GM19395 (cell line): ENCODE measurements around the gene RNF214.
"Not testable (repeated sequence)": the region's sequence is repeated elsewhere in the genome, so short reads cannot be mapped to it uniquely, and the experiment has no call there.

Experiments
- ATAC-seq: cut with Tn5 transposase; IDR thresholded peaks from one replicate; pipeline ENCODE4 v1.9.1; 2021; ENCODE audit warnings: mild to moderate bottlenecking, moderate library complexity; ENCODE audit not compliant: unreplicated experiment

Gene RNF214

DNA sequence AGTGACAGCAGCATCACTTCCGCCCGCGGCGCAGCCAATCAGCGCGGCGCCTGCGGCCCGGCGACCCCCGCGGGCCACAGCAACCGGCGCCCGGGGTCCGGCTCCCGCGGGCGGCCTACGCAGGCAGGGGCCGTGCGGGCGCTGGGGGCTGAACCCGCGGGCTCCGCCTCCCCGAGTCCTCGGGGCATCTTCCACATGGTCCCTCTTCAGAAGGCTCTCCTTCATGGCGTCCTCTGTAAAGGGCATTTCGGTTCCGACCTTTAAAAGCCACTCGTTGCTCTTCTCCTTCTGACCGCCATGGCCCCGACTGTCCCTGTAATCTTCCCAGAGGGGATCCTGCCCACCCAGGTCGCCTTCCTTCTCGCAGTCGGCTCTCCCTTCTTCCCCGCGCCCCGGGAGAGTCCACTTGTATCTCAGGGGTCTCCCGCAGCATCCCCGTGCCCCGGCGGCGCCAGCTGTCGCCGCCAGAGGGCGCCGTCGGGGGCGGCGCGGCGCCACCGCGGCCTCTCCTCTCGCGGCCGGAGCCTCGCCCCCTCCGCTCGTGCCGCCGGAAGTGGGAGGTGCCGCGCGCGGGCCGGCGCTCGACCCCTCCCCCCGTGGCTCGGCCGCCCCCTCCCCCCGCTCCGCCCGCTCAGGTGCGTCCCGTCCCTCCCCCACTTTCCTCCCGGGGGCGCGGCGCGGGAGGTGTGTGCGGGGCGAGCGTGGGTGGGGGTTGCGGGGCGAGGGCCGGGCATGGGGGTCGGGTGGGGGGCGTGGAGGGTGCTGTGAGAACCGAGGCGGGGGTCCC lies at the start of gene RNF214:
Gene RNF214, plus strand, starts transcription at position 580 of the 787 bp plus-strand sequence. CDS start 1,602 bp downstream, outside the sequence.
- peak; percentile 71 for ATAC-seq

DNA sequence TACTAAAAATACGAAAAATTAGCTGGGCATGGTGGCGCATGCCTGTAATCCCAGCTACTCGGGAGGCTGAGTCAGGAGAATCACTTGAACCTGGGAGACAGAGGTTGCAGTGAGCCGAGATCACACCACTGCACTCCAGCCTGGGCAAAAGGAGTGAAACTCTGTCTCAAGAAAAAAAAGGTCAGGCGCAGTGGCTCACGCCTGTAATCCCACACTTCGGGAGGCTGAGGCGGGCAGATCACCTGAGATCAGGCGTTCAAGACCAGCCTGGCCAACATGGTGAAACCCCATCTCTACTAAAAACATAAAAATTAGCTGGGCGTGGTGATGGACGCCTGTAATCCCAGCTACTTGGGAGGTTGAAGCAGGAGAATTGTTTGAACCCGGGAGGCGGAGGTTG lies 49.3 kb upstream of the RNF214 start:
- ATAC-seq = not testable (repeated sequence)

DNA sequence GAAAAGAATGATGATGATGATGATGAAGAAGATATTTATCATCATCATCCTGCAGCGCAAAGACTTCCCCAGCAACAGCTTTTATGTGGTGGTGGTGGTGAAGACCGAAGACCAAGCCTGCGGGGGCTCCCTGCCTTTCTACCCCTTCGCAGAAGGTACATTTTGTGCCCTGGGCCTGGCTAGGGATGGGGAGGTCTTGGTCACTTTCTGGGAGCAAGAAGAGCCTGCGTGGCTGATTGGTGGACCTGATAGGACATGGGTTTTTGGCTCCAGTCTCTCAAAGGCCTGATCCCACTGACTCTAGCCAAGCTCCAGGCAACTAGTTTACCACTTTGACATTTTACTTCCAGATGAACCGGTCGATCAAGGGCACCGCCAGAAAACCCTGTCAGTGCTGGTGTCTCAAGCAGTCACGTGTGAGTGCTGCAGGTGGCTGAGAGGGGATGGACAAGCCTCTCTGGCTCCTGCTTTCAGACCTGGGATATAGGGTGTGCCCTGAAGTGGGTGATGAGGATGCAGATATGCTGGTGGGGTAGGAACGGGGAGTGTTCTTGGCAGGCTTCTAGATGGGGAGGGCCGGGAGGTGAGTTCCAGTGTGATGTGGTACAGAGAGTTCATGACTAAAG lies 48.6 kb upstream of the RNF214 start:
- ATAC-seq = no peak

DNA sequence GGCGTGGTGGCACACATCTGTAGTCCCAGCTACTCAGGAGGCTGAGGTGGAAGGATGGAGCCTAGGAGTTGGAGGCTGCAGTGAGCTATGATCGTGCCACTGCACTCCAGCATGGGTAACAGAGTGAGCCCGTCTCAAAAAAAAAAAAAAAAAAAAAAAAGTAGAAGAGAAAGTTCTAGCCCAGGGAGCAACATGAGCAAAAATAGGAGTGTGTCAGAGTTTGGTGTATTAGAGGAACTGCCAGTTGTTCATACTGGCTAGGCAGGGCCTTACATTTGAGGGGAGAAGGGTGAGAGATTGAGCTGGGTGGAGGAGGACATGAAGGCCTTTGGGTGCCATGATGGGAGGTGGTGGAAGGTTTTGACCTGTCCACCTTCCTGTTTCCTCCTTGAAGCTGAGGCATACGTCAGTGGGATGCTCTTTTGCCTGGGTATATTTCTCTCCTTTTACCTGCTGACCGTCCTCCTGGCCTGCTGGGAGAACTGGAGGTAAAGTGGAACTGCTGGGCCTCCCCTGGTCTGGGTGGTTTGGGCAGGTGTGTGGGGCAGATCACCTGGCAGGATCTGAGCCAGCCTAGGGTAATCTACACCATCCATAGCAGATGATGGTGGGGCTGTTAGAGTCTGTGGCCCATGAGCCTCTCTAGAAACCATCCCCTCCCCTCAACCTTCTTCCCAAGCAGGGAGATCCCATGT lies 46.6 kb upstream of the RNF214 start:
- no peak for ATAC-seq

GRCh38 chr11:117186431-117186761 lies 46.1 kb upstream of the RNF214 start:
- no peak for ATAC-seq

- ATAC-seq = no peak
Observed at GRCh38 chr11:117187007-117187406, 45.5 kb upstream of the RNF214 start.

DNA sequence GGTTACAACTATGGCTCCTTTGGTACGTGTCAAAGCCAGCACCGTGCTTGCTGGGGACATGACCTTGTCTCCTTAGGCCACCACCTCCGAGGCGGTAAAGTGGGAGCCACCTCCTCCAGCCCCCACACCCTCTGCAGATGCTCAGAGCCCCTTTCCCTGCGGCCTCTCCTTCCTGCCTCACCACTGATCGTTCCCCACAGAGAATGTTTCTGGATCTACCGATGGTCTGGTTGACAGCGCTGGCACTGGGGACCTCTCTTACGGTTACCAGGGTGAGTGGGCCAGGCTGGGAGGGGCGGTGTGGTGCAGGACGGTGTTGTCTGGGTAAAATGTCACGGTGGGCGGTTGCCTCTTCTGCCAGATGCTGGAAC lies 45.1 kb upstream of the RNF214 start:
- ATAC-seq = no peak

DNA sequence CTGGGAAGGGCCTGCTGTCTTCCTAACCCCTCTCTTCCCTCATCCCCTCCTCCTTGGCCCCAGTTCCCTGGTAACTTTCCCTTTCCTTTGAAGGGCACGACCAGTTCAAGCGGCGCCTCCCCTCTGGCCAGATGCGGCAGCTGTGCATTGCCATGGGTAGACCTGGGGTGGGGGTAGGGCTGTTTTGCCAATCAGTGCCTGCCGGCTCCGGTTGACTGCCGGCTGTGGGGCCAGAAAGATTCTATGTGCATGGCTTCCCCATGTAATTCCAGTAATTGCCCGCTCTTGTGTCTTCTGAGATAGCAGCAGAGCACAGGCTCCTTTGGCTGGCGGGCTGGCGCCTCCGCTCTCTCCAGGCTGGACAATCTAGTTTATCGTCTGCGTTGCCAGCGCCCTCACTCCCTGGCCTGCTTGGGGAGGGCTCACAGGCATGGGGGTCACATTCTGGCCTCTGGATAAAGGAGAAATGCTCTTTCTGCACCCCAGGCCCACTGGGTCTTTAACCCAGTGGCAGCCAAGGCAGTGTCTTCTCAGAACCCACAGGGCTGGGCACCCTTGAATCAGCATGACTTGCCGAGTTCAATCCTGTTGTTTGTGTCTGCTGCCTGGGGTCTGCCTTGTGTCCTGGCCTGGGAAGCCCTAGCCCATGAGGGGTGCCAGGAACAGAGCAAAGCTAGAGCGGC lies 44.5 kb upstream of the RNF214 start:
- no peak for ATAC-seq

DNA sequence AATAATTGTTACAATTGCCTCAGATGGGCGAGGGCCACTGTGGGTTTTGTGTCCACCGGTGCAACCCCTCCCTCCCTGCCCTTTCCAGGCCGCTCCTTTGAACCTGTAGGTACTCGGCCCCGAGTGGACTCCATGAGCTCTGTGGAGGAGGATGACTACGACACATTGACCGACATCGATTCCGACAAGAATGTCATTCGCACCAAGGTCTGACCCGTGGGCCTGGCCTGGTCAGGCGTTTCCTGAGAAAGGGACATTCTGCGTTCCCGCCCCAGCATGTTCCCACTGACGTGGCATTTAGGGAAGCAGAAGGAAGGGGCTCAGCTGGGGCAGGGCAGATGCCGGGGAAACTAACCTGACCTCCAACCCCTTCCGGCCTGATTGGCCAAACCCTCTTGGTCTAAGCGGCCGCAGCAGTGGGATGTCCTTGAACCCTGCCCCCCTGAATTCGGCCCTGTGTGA lies 43.8 kb upstream of the RNF214 start:
- ATAC-seq = no peak

GRCh38 chr11:117189191-117189940 lies 43.1 kb upstream of the RNF214 start:
- ATAC-seq = peak; percentile 78

GRCh38 chr11:117189941-117190544 lies 42.4 kb upstream of the RNF214 start:
- peak; percentile 29 for ATAC-seq

DNA sequence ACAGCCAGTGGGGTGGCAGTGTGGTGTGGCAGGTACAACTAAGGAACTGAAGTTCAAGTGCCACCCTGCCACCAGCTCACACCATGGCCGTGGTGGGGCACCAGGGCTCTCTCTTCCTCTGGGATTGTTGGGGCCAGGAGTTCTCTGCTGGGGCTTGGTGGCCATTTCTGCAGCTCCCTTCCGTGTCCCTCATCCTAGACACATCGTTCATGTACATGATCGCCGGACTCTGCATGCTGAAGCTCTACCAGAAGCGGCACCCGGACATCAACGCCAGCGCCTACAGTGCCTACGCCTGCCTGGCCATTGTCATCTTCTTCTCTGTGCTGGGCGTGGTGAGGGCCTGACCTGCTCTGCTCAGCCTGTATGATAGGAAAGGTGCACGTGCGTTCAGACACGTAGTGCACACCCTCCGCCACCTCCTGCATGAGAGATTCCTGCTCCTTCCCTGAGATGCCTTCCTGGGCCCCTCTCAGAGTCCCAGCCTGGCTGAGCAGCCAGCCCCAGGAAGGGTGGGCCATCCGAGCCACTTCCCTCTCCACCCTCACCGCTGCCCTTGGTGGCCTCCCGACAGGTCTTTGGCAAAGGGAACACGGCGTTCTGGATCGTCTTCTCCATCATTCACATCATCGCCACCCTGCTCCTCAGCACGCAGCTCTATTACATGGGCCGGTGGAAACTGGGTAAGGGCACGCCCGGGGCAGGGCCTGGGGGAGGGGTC lies 40.6 kb upstream of the RNF214 start:
- ATAC-seq = no peak

DNA sequence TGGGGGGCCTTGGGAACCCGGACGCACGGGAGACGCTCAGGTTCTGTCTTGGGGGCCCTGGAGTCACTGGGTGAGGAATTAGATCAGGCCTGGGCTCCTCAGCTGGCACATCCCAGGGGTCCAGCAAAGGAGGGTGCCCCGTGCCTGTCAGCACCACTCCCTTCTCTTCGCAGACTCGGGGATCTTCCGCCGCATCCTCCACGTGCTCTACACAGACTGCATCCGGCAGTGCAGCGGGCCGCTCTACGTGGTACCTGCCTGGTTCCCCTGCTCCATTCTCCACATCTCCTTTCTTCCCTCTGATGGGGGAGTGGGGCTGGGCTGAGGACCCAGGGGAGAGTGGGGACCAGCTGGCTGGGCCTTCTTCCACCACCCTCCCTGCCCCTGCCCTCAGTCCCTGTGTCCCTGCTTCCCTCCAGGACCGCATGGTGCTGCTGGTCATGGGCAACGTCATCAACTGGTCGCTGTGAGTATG lies 40.0 kb upstream of the RNF214 start:
- ATAC-seq = no peak

DNA sequence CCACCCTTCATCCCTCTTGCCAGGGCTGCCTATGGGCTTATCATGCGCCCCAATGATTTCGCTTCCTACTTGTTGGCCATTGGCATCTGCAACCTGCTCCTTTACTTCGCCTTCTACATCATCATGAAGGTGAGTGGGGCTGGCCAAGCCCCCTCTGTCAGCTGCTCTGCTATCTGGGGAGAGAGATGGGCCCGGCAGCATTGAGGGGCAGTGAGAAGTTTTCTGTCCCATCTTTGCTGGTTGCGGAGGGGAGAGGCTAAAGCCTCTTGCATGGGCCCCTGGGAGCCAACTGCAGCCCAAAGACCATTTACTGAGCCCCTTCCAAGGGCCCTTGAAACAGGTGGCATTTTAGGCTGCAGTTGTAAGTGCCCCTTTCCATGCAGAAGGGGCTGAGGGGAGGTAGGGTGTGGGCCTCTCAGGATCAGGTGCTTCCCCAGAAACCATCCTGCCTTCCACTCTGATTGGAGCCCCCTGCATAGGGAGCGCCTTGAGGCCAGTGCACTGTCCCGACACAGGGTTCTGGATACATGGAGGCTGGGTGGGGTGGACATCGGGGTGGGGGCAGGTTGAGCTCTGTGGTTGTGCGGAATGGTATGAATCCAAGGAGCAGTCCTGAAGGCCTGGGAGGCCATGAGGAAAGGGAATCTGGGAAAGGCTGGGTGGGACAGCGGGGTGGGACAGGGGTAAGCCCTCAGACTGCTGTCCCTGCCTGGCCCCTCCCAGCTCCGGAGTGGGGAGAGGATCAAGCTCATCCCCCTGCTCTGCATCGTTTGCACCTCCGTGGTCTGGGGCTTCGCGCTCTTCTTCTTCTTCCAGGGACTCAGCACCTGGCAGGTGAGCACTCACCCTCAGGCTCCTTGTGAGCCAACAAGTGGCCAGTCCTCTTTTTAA lies 39.1 kb upstream of the RNF214 start:
- ATAC-seq = no peak

DNA sequence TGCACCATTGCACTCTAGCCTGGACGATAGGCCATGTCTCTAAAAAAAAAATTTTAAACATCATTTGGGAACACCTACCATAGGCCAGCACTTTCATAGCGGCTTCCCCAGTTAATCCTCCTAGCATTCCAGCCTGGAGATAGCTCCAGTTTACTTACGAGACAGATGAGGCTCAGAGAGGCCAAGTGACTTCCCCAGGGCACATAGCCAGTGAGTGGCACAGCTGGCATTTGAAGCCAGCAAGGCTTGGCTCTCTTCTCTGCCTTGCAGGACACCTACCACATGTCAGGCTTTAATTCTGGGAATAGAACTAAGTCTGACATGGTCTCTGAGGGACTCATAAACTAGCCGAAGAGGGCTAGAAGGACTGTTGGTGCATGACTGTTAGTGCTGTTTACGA lies 38.2 kb upstream of the RNF214 start:
- ATAC-seq = no peak

DNA sequence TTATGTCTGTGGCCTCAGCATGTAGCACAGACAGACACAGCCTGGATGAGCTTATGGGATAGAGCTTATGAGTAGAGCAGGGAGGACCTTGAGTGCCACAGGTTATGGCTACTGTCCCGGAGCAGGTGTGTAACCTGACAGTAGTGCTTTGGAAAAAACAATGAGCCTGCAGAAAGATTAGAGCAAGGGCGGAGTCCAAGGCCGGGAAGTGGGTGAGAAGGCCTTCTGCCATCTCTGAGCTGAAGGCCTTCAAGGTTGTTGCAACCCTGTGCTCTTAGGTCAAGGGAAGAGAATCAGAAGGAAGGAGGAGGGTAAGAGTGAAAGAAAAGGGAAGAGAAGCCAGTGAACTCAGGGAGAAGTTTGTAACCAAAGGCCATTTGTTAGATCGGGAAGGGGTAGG lies 37.2 kb upstream of the RNF214 start:
- no peak for ATAC-seq

DNA sequence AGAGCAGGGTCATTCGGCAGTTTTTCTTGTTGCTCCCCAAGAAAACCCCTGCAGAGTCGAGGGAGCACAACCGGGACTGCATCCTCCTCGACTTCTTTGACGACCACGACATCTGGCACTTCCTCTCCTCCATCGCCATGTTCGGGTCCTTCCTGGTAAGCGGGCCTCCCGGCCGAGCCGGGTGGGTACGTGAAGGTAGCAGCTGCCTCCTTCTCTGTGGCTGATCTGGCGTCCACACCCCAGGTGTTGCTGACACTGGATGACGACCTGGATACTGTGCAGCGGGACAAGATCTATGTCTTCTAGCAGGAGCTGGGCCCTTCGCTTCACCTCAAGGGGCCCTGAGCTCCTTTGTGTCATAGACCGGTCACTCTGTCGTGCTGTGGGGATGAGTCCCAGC lies 36.7 kb upstream of the RNF214 start:
- no peak for ATAC-seq

DNA sequence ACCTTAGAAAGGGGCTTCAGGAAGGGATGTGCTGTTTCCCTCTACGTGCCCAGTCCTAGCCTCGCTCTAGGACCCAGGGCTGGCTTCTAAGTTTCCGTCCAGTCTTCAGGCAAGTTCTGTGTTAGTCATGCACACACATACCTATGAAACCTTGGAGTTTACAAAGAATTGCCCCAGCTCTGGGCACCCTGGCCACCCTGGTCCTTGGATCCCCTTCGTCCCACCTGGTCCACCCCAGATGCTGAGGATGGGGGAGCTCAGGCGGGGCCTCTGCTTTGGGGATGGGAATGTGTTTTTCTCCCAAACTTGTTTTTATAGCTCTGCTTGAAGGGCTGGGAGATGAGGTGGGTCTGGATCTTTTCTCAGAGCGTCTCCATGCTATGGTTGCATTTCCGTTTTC lies 35.5 kb upstream of the RNF214 start:
- no peak for ATAC-seq
